Measurements from ENCODE around the gene SCAMP4.
"Not testable (repeated sequence)": the region's sequence is repeated elsewhere in the genome, so short reads cannot be mapped to it uniquely, and the experiment has no call there.

Gene SCAMP4

GRCh38 chr19:1867349-1867724, 37.9 kb upstream of the SCAMP4 start:
- no peak for ATAC-seq

- no peak for ATAC-seq
Measured at GRCh38 chr19:1868971-1869370, 36.2 kb upstream of the SCAMP4 start.

- ATAC-seq = no peak
Measured at GRCh38 chr19:1871140-1871597, 34.0 kb upstream of the SCAMP4 start.

- no peak for ATAC-seq
Measured at GRCh38 chr19:1871630-1872029, 33.6 kb upstream of the SCAMP4 start.

- ATAC-seq = no peak
Measured at GRCh38 chr19:1872807-1873523, 32.2 kb upstream of the SCAMP4 start.

- no peak for ATAC-seq
Measured at GRCh38 chr19:1873524-1874473, 31.4 kb upstream of the SCAMP4 start.

- no peak for ATAC-seq
Measured at GRCh38 chr19:1874554-1875185, 30.5 kb upstream of the SCAMP4 start.

GRCh38 chr19:1875265-1875645, 29.9 kb upstream of the SCAMP4 start:
- ATAC-seq = not testable (repeated sequence)

- peak; percentile 97 to 98 for ATAC-seq
Measured at GRCh38 chr19:1875646-1876495, 29.3 kb upstream of the SCAMP4 start.

GRCh38 chr19:1876496-1877279, 28.5 kb upstream of the SCAMP4 start:
- peak; percentile 2 to 3 for ATAC-seq

GRCh38 chr19:1877280-1877660, 27.9 kb upstream of the SCAMP4 start:
- ATAC-seq = not testable (repeated sequence)

GRCh38 chr19:1878583-1878982, 26.6 kb upstream of the SCAMP4 start:
- not testable (repeated sequence) for ATAC-seq

GRCh38 chr19:1879982-1880381, 25.2 kb upstream of the SCAMP4 start:
- ATAC-seq = not testable (repeated sequence)

GRCh38 chr19:1880611-1881392, 24.4 kb upstream of the SCAMP4 start:
- ATAC-seq = no peak

GRCh38 chr19:1881393-1882088, 23.7 kb upstream of the SCAMP4 start:
- ATAC-seq = not testable (repeated sequence)

- ATAC-seq = peak; percentile 33 to 52
Measured at GRCh38 chr19:1882089-1882785, 23.0 kb upstream of the SCAMP4 start.

GRCh38 chr19:1882786-1883692, 22.2 kb upstream of the SCAMP4 start:
- ATAC-seq = no peak

- ATAC-seq = no peak
Measured at GRCh38 chr19:1883784-1884183, 21.4 kb upstream of the SCAMP4 start.

Data from activated CD4-positive, CD25-positive, alpha-beta regulatory T cell treated with anti-CD3 and anti-CD28 coated beads, Interleukin-2, amount 50 U/mL, for 24 hours (primary cell).